ENCODE measurements around the gene ORC1.
A peak's percentile ranks its signal among the peaks of the same experiment; 100 is the strongest.

Gene ORC1

DNA sequence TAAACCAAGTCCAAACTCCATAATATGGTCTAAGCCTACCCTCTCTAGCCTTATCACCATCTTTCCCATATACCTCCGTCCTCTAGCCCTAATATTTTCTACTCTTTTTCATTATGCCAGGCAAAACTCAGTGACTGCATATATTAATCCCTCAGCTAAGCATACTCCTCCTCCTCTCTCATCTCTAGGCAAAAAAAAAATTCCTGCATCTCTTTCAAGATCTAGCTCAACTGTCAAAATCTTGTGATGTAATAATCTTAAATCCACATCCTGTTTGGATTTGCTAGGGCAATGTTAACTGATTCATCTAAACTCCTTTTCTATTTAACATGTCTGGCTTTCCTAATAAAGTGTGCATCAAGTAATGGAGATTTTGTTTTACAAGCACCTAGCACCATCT, 20.6 kb upstream of the ORC1 start:
- H3K4me3 ChIP-seq (replicated peaks; ENCODE audit: insufficient read depth, low read length), result no peak overlapping the region
- DNase-seq (ENCODE audit: low read depth in 1 of 2, low spot score in 1 of 2), result no peak
- H3K27ac ChIP-seq (replicated peaks), result peak overlapping the region; percentile 62
- no peaks in the 10 kb centered on the region for H3K27me3 ChIP-seq (ENCODE audit: insufficient read depth, poor library complexity, severe bottlenecking)
- TF ChIP-seq, protein P1, sequence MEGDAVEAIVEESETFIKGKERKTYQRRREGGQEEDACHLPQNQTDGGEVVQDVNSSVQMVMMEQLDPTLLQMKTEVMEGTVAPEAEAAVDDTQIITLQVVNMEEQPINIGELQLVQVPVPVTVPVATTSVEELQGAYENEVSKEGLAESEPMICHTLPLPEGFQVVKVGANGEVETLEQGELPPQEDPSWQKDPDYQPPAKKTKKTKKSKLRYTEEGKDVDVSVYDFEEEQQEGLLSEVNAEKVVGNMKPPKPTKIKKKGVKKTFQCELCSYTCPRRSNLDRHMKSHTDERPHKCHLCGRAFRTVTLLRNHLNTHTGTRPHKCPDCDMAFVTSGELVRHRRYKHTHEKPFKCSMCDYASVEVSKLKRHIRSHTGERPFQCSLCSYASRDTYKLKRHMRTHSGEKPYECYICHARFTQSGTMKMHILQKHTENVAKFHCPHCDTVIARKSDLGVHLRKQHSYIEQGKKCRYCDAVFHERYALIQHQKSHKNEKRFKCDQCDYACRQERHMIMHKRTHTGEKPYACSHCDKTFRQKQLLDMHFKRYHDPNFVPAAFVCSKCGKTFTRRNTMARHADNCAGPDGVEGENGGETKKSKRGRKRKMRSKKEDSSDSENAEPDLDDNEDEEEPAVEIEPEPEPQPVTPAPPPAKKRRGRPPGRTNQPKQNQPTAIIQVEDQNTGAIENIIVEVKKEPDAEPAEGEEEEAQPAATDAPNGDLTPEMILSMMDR (IDR thresholded peaks at IDR 0.05; ENCODE audit: insufficient read depth, low read length), result no peak
- TF ChIP-seq, protein P2, sequence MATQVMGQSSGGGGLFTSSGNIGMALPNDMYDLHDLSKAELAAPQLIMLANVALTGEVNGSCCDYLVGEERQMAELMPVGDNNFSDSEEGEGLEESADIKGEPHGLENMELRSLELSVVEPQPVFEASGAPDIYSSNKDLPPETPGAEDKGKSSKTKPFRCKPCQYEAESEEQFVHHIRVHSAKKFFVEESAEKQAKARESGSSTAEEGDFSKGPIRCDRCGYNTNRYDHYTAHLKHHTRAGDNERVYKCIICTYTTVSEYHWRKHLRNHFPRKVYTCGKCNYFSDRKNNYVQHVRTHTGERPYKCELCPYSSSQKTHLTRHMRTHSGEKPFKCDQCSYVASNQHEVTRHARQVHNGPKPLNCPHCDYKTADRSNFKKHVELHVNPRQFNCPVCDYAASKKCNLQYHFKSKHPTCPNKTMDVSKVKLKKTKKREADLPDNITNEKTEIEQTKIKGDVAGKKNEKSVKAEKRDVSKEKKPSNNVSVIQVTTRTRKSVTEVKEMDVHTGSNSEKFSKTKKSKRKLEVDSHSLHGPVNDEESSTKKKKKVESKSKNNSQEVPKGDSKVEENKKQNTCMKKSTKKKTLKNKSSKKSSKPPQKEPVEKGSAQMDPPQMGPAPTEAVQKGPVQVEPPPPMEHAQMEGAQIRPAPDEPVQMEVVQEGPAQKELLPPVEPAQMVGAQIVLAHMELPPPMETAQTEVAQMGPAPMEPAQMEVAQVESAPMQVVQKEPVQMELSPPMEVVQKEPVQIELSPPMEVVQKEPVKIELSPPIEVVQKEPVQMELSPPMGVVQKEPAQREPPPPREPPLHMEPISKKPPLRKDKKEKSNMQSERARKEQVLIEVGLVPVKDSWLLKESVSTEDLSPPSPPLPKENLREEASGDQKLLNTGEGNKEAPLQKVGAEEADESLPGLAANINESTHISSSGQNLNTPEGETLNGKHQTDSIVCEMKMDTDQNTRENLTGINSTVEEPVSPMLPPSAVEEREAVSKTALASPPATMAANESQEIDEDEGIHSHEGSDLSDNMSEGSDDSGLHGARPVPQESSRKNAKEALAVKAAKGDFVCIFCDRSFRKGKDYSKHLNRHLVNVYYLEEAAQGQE (IDR thresholded peaks at IDR 0.05; ENCODE audit: insufficient replicate concordance, low read depth), result no peak
- TF ChIP-seq SPI1 (IDR thresholded peaks at IDR 0.05; ENCODE audit: borderline replicate concordance, low read depth), result no peak
- no peak for TF ChIP-seq GABPA (IDR thresholded peaks at IDR 0.05; ENCODE audit: low read depth)
- TF ChIP-seq POLR2AphosphoS5 (IDR thresholded peaks at IDR 0.05; ENCODE audit: low read depth), result no peak

DNA sequence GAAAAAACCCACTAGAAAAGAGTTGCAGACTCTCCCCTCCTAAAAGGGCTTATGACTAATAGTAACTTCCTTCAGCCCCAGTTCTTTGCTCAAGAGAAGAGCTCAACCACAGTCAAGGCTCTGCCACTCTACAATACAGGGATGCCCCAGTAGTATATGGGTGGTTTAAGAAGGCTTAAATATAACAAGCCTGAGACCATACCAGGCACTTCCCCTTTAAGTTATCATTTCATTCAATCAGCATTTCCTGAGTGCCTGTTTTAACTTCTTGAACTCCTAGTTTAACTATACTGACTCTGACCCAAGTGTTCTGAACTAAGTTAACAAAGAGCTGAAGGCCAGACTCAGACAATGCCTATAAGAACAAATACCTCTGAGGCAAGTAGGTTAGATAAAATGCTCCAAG, 20.0 kb upstream of the ORC1 start:
- TF ChIP-seq SPI1 (IDR thresholded peaks at IDR 0.05; ENCODE audit: borderline replicate concordance, low read depth), result peak; percentile 91
- TF ChIP-seq POLR2AphosphoS5 (IDR thresholded peaks at IDR 0.05; ENCODE audit: low read depth), result no peak
- peak in 1 of 2 experiments; percentile 73 for DNase-seq (ENCODE audit: low read depth in 1 of 2, low spot score in 1 of 2)
- Histone ChIP-seq H3K27ac (replicated peaks) (peak overlapping the region; percentile 62), H3K4me3 (replicated peaks; ENCODE audit: insufficient read depth, low read length) (no peak overlapping the region), H3K27me3 (ENCODE audit: insufficient read depth, poor library complexity, severe bottlenecking) (no peaks in the 10 kb centered on the region)

DNA sequence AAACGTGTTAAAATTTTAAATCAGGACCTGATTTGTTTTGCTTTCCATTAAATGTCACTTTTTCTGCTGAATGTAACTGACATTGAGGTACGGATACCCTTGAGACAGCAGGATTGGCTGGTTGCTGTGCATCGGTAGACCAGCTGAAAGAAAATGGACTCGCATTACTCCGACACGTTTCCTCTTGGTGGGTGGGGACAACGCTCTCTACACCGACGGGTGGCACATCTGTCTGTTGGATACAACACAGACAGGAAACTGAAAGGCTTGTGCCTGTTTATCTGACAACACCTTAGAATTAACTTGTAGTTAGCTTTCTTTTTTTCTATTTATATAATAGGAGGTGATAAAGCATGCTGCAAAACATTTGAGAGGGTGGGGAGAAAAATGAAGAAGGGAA, 19.5 kb upstream of the ORC1 start:
- Histone ChIP-seq H3K4me3 (replicated peaks; ENCODE audit: insufficient read depth, low read length) (no peak overlapping the region), H3K27me3 (ENCODE audit: insufficient read depth, poor library complexity, severe bottlenecking) (no peaks in the 10 kb centered on the region), H3K27ac (replicated peaks) (peak overlapping the region; percentile 62)
- TF ChIP-seq, protein P1 (IDR thresholded peaks at IDR 0.05; ENCODE audit: insufficient read depth, low read length), result no peak
- TF ChIP-seq POLR2AphosphoS5 (IDR thresholded peaks at IDR 0.05; ENCODE audit: low read depth) (no peak), SPI1 (IDR thresholded peaks at IDR 0.05; ENCODE audit: borderline replicate concordance, low read depth) (no peak), GABPA (IDR thresholded peaks at IDR 0.05; ENCODE audit: low read depth) (no peak)
- TF ChIP-seq, protein P2 (IDR thresholded peaks at IDR 0.05; ENCODE audit: insufficient replicate concordance, low read depth), result no peak
- peak in 1 of 2 experiments; percentile 39 for DNase-seq (ENCODE audit: low read depth in 1 of 2, low spot score in 1 of 2)

DNA sequence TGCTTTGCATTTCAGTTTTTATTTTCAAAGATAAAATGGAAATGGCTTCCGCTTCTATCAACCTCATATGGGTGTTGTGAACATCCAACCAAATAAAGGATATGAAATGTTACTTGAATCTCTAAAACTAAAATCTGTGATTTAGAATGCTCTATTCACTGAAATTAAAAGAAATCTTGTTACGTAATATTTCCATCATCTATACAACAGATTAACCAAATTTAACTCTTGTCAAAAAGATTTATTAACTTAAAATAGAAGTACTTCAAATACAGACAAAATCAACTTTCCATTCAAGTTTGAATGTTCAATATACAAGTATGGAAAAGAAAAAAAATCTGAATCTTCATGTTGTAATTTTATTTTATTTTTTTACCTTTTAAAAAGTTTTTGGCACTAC, 18.8 kb upstream of the ORC1 start:
- Histone ChIP-seq H3K27ac (replicated peaks) (peak overlapping the region; percentile 62; the same call in 1 of the 2 replicates), H3K4me3 (replicated peaks; ENCODE audit: insufficient read depth, low read length) (no peak overlapping the region), H3K27me3 (ENCODE audit: insufficient read depth, poor library complexity, severe bottlenecking) (no peaks in the 10 kb centered on the region)
- DNase-seq (ENCODE audit: low read depth in 1 of 2, low spot score in 1 of 2), result no peak
- TF ChIP-seq, protein P1 (IDR thresholded peaks at IDR 0.05; ENCODE audit: insufficient read depth, low read length), result no peak
- no peak for TF ChIP-seq SPI1 (IDR thresholded peaks at IDR 0.05; ENCODE audit: borderline replicate concordance, low read depth)
